Smooth muscle cell (in vitro differentiated cells): ENCODE measurements around the gene HNMT. TPM values are rescaled to one million over a fixed set of nuclear protein-coding genes. Genes with fewer than 3 reads are reported as not detected.

Experiments
- DNase-seq: peaks from one replicate; lab custom pipeline; 2025; ENCODE audit not compliant: unreplicated experiment; lab: John Stamatoyannopoulos, UW
- H2AFZ ChIP-seq: fragments of 200-600 bp; sonication (generic); 2 replicates; pipeline ENCODE4 v1.6.0; 2016; ENCODE audit warnings: antibody characterized with exemption, low read depth, mild to moderate bottlenecking
- H3F3A ChIP-seq: fragments of 200-600 bp; sonication (generic); 2 replicates; pipeline ENCODE4 v1.6.0; 2017; ENCODE audit warnings: antibody characterized with exemption, low read depth
- H3K27ac ChIP-seq: fragments of 200-600 bp; sonication (generic); 2 replicates; pipeline ENCODE4 v1.5.1; 2016; ENCODE audit warnings: low read depth, mild to moderate bottlenecking
- H3K27me3 ChIP-seq: fragments of 200-600 bp; sonication (generic); 2 replicates; pipeline ENCODE4 v1.6.1; 2016; ENCODE audit warnings: low read depth, mild to moderate bottlenecking
- H3K36me3 ChIP-seq: fragments of 200-600 bp; sonication (generic); 2 replicates; pipeline ENCODE4 v1.5.1; 2016; ENCODE audit warnings: low read depth
- H3K4me1 ChIP-seq: fragments of 200-600 bp; sonication (generic); 2 replicates; pipeline ENCODE4 v1.5.1; 2016; ENCODE audit warnings: low read depth
- H3K4me2 ChIP-seq: fragments of 200-600 bp; sonication (generic); 2 replicates; pipeline ENCODE4 v1.6.0; 2016; ENCODE audit warnings: mild to moderate bottlenecking
- H3K4me3 ChIP-seq: fragments of 200-600 bp; sonication (generic); 2 replicates; pipeline ENCODE4 v1.5.1; 2016; ENCODE audit warnings: mild to moderate bottlenecking
- H3K79me2 ChIP-seq: fragments of 200-600 bp; sonication (generic); 2 replicates; pipeline ENCODE4 v1.6.0; 2016; ENCODE audit warnings: low read depth, mild to moderate bottlenecking
- H3K9ac ChIP-seq: fragments of 200-600 bp; sonication (generic); 2 replicates; pipeline ENCODE4 v1.6.0; 2016; ENCODE audit warnings: low read depth
- H3K9me3 ChIP-seq: fragments of 200-600 bp; sonication (generic); replicated peaks from 2 replicates; pipeline ENCODE4 v1.5.1; 2016; ENCODE audit warnings: low read depth
- H4K20me1 ChIP-seq: fragments of 200-600 bp; sonication (generic); 2 replicates; pipeline ENCODE4 v1.6.0; 2016; ENCODE audit warnings: low read depth
- CTCF ChIP-seq: fragments of 200-600 bp; sonication (generic); IDR thresholded peaks from 2 replicates; pipeline ENCODE4 v1.5.1; 2017; ENCODE audit warnings: borderline replicate concordance, mild to moderate bottlenecking, antibody characterized with exemption; ENCODE audit not compliant: insufficient read depth, poor library complexity, severe bottlenecking
- WGBS: methylation state at CpG from one replicate; pipeline ENCODE4 v1.1.7; 2016; ENCODE audit warnings: low lambda C conversion rate; 5-methylcytosine and 5-hydroxymethylcytosine counted together
- polyA plus RNA-seq: library from polyadenylated mRNA; unstranded; fragments of >200 nt; fragmentation: Nextera tagmentation; extraction: Ambion mirVana; gene quantifications from 2 replicates; pipeline ENCODE4 v1.2.1, GENCODE V29; 2016
- total RNA-seq: library from RNA; depleted of rRNA; stranded (reverse); fragments of >200 nt; gene quantifications from 2 replicates; pipeline ENCODE4 v1.2.3, GENCODE V29; 2014

Gene HNMT
- total and polyA plus RNA-seq, 2 experiments from 2014 or later: 3.6 to 9.6 TPM

- no peak for DNase-seq
Measured at GRCh38 chr2:137925599-137925998, 38.7 kb upstream of the HNMT start.

GRCh38 chr2:137927846-137928245 is 36.4 kb upstream of the HNMT start:
- Histone ChIP-seq H3K9ac (no peak overlapping the region), H3K9me3 (no peaks in the 10 kb centered on the region), H3K27ac (no peak overlapping the region), H3K4me2 (no peak overlapping the region), H3K4me1 (peaks cover 6% of the 10 kb centered on the region), H3K79me2 (no peaks in the 10 kb centered on the region), H3K4me3 (no peak overlapping the region), H3K27me3 (no peaks in the 10 kb centered on the region), H4K20me1 (no peaks in the 10 kb centered on the region), H3K36me3 (no peaks in the 10 kb centered on the region), H2AFZ (no peak overlapping the region), H3F3A (peaks cover 14% of the 10 kb centered on the region)
- TF ChIP-seq CTCF: no peak
- WGBS: 96% methylated on average over 4 of the region's 4 CpGs
- DNase-seq: no peak

More at GRCh38 chr2:137925599-137925998, 38.7 kb upstream of the HNMT start:
- Histone ChIP-seq H3K9me3 (no peaks in the 10 kb centered on the region), H2AFZ (no peak overlapping the region), H3K4me2 (no peak overlapping the region), H3K79me2 (no peaks in the 10 kb centered on the region), H4K20me1 (no peaks in the 10 kb centered on the region), H3K9ac (no peak overlapping the region), H3K4me1 (peaks cover 6% of the 10 kb centered on the region), H3K36me3 (no peaks in the 10 kb centered on the region), H3K27ac (no peak overlapping the region), H3K27me3 (no peaks in the 10 kb centered on the region), H3F3A (peaks cover 14% of the 10 kb centered on the region), H3K4me3 (no peak overlapping the region)
- WGBS: 46% methylated on average over 2 of the region's 2 CpGs
- TF ChIP-seq CTCF: no peak

GRCh38 chr2:137928547-137929518 is 35.4 kb upstream of the HNMT start:
- Histone ChIP-seq H3K27me3 (no peaks in the 10 kb centered on the region), H3K4me1 (peaks cover 6% of the 10 kb centered on the region), H3F3A (peaks cover 14% of the 10 kb centered on the region), H3K79me2 (no peaks in the 10 kb centered on the region), H3K36me3 (no peaks in the 10 kb centered on the region), H3K9me3 (no peaks in the 10 kb centered on the region), H4K20me1 (no peaks in the 10 kb centered on the region), H3K4me3 (no peak overlapping the region), H3K4me2 (peak overlapping the region; percentile 74), H3K9ac (no peak overlapping the region), H2AFZ (no peak overlapping the region), H3K27ac (peak overlapping the region; percentile 68)
- TF ChIP-seq CTCF: no peak
- WGBS: 47% methylated on average over 4 of the region's 4 CpGs
- no peak for DNase-seq
